ENCODE results near the gene DBH. TPM values are rescaled to one million over a fixed set of nuclear protein-coding genes. Genes with fewer than 3 reads are reported as not detected.

Gene DBH
- total and polyA plus RNA-seq, 2 of the 13 experiments (the other 11 are each of a cell fraction or from before 2014, with no cell fraction given): not detected

- H3K36me3 ChIP-seq (replicated peaks in 1 of 2; ENCODE audit: control insufficient read depth in 1 of 2, insufficient read depth in 2 of 2, low read length in 2 of 2): peaks cover 9 to 17% of the 10 kb centered on the region in 2 experiments; a peak in 4 of 5 replicates
- H3K9ac ChIP-seq (ENCODE audit: insufficient read depth, low read depth, low read length): no peak overlapping the region
- no peaks in the 10 kb centered on the region for H3K4me1 ChIP-seq (ENCODE audit: insufficient read depth, low read length)
- DNase-seq (ENCODE audit: low spot score) (no peak), FAIRE-seq (no peak), ATAC-seq (no peak)
- no peaks in the 10 kb centered on the region for H3K27me3 ChIP-seq (ENCODE audit: control insufficient read depth in 1 of 2, insufficient read depth in 2 of 2, low read length in 2 of 2)
- WGBS (ENCODE audit: low lambda C conversion rate): 91% methylated on average over 8 of the region's 16 CpGs
- H3K4me2 ChIP-seq (ENCODE audit: low read depth, low read length): no peak overlapping the region
- in situ Hi-C loops (cut with HindIII; ENCODE audit: extremely low pct_ligation_motif_present, low pct_unique_long_range_greater_than_20kb) (no loop called here), intact Hi-C loops (cut with micrococcal nuclease; ENCODE audit: unreplicated experiment) (no loop called here)
- no peak overlapping the region for H3K27ac ChIP-seq (ENCODE audit: extremely low read length, insufficient read depth, low read length)
- H3K79me2 ChIP-seq (ENCODE audit: insufficient read depth, low read length): no peaks in the 10 kb centered on the region
- ChIA-PET POLR2A (no interaction called here), CTCF (ENCODE audit: low intra/inter-chr PET ratio, low total read pairs) (no interaction called here)
- H2AFZ ChIP-seq (ENCODE audit: low read length): no peak overlapping the region
- H3K9me3 ChIP-seq (ENCODE audit: low read length): no peaks in the 10 kb centered on the region
- no TSS peak for BruUV-seq (replicated peaks)
- no peak overlapping the region for H3K4me3 ChIP-seq (replicated peaks in 1 of 3; ENCODE audit: insufficient read depth in 1 of 3, low read depth in 2 of 3, low read length in 3 of 3)
- H4K20me1 ChIP-seq (ENCODE audit: insufficient read depth, low read length): no peaks in the 10 kb centered on the region
- no peak for TF ChIP-seq ZNF558 (CRISPR knock-in tag; IDR thresholded peaks at IDR 0.05; ENCODE audit: borderline replicate concordance)
- no peak for TF ChIP-seq ATF7-NPFF (CRISPR knock-in tag; IDR thresholded peaks at IDR 0.05; ENCODE audit: low read depth)
- no peak for TF ChIP-seq ETV5 (CRISPR knock-in tag; IDR thresholded peaks at IDR 0.05; ENCODE audit: borderline replicate concordance)
- TF ChIP-seq TIGD3 (CRISPR knock-in tag; IDR thresholded peaks at IDR 0.05; ENCODE audit: borderline replicate concordance): no peak
- no peak for TF ChIP-seq ZNF530 (CRISPR knock-in tag; IDR thresholded peaks at IDR 0.05; ENCODE audit: low read depth)
- TF ChIP-seq, protein P1, sequence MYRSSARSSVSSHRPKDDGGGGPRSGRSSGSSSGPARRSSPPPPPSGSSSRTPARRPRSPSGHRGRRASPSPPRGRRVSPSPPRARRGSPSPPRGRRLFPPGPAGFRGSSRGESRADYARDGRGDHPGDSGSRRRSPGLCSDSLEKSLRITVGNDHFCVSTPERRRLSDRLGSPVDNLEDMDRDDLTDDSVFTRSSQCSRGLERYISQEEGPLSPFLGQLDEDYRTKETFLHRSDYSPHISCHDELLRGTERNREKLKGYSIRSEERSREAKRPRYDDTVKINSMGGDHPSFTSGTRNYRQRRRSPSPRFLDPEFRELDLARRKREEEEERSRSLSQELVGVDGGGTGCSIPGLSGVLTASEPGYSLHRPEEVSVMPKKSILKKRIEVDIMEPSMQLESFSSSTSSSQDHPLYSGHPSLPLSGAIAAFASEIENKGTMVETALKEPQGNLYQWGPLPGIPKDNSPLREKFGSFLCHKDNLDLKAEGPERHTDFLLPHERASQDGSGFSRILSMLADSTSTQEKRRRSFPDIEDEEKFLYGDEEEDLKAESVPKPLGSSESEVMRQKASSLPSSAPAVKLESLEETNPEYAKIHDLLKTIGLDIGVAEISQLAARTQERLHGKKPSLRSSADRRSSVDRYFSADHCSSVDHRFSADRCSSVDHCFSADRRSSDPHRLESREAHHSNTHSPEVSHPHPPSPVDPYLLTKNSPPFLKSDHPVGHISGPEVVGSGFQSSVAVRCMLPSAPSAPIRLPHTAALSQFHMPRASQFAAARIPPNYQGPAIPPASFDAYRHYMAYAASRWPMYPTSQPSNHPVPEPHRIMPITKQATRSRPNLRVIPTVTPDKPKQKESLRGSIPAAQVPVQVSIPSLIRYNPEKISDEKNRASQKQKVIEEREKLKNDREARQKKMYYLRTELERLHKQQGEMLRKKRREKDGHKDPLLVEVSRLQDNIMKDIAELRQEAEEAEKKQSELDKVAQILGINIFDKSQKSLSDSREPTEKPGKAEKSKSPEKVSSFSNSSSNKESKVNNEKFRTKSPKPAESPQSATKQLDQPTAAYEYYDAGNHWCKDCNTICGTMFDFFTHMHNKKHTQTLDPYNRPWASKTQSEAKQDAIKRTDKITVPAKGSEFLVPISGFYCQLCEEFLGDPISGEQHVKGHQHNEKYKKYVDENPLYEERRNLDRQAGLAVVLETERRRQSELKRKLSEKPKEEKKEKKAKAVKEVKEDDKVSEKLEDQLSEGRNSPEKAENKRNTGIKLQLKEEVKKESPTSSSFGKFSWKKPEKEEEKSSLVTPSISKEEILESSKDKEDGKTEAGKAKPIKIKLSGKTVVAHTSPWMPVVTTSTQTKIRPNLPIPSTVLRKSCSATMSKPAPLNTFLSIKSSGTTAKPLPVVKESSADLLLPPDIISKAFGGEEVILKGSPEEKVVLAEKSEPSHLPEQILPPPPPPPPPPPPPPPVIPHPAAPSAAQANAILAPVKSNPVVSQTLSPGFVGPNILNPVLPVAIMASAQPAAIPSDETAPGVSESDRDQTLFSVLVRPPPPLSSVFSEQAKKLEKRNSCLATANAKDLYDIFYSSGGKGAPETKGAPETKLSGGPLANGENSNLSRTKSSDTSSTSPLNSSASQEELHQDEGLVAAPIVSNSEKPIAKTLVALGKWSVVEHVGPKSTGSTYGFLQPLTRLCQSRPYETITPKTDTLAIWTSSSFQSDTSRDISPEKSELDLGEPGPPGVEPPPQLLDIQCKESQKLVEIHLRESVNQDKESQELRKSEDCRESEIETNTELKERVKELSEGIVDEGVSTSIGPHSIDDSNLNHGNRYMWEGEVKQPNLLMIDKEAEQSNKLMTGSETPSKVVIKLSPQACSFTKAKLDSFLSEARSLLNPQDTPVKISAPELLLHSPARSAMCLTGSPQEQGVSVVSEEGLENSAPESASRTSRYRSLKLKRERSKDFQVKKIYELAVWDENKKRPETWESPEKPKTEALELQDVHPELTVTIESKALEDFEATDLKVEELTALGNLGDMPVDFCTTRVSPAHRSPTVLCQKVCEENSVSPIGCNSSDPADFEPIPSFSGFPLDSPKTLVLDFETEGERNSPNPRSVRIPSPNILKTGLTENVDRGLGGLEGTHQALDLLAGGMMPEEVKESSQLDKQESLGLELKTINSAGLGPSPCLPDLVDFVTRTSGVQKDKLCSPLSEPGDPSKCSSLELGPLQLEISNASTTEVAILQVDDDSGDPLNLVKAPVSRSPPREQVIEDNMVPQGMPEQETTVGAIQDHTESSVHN (CRISPR knock-in tag; IDR thresholded peaks at IDR 0.05): no peak
- TF ChIP-seq SATB2 (CRISPR knock-in tag; IDR thresholded peaks at IDR 0.05): no peak
- TF ChIP-seq BCL3 (CRISPR knock-in tag; IDR thresholded peaks at IDR 0.05): no peak
- no peak for TF ChIP-seq CCDC6 (CRISPR knock-in tag; IDR thresholded peaks at IDR 0.05)
- no peak for TF ChIP-seq ZNF33B (CRISPR knock-in tag; IDR thresholded peaks at IDR 0.05)
- no peak for TF ChIP-seq MAFK (conservative IDR thresholded peaks at IDR 0.05 in 1 of 2, IDR thresholded peaks at IDR 0.05 in 1 of 2; ENCODE audit: low read length in 2 of 2)
Observed at GRCh38 chr9:133669182-133669801, 33.1 kb downstream of the DBH start.

Data from HepG2 (cell line).